ENCODE measurements around the gene WDR33.

WDR33 gene

GRCh38 chr2:127678531-127678930 is 132.4 kb downstream of the WDR33 start:
- no peak overlapping the region for H3K4me3 ChIP-seq (replicated peaks; ENCODE audit: low read depth, low read length)
- DNase-seq (ENCODE audit: low read depth) = no peak
- TF ChIP-seq CTCF (IDR thresholded peaks at IDR 0.05; ENCODE audit: low read length, missing control alignments) = no peak

DNA sequence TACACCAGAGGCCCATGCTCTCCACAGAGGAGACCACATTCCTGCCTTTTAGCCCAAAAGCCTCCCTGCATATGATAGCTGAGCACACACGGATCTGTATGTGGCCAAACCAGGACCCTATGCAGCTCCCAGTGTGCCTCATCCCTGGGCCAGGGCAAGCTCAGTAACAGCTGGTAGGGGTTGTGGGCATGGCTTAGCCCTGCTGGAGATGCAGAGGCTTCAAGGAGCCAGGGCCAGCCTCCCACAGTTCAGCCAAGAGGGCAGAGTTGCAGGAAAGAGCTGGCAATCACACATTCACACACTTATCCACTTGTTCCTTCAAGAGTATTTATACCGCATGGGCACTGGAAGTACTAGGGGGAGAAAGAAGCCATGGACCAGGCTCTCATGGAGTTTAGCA is 134.1 kb downstream of the WDR33 start:
- no peak overlapping the region for H3K4me3 ChIP-seq (replicated peaks; ENCODE audit: low read depth, low read length)
- no peak for TF ChIP-seq CTCF (IDR thresholded peaks at IDR 0.05; ENCODE audit: low read length, missing control alignments)
- no peak for DNase-seq (ENCODE audit: low read depth)

DNA sequence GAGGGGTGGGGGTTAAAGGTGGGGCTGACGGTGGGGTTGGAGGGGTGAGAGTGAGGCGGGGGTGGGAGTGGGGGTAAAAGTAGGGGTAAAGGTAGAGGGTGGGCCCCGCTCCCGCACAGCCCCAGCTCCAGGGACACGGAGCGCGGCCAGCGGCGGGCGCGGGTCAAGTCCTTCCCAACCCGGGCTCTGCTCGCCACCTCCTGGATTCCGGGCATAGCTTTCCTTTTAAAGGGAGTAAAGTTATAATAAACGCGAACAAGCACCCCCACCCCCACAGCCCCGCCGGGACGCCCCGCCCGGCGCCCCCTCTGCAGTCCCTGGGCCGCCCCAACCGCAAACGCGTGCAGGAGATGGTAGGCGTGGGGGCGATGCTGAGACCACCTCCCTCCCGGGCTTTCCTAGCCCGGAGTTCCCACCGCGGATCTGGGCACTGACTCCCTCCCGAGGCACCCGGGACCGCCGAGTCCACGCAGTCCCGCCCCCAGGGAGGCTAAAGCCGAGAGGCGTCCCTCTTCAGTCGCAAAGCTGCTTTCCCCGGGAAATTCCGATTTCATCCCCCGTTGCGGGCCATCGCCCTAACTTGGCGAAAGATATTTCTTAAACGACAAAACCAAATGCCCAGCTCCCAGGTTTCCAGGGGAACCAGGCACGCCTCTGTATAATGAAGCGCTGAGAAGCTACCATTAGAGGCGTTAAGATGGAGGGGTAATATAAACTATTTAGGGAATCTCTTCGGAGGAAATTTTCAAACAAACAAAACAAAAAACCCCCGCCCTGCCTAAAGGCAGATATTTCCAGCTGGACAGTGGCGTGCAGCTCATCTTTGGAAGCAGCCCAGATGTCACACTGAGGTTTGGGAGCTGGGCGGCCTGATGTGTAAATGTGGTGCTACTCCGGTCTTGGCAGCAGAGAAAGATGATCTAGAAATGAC is 135.4 kb downstream of the WDR33 start, which contains the start of gene LIMS2:
TSS of gene LIMS2 (minus strand) at position 200 of the 931 bp plus-strand sequence. CDS start 506 bp downstream, outside the sequence.
- peak; percentile 25 for DNase-seq (ENCODE audit: low read depth)
- TF ChIP-seq CTCF (IDR thresholded peaks at IDR 0.05; ENCODE audit: low read length, missing control alignments) = no peak
- peak within 1 kb of the TSS; percentile 48 for H3K4me3 ChIP-seq (replicated peaks; ENCODE audit: low read depth, low read length)

GRCh38 chr2:127674241-127675209 is 136.4 kb downstream of the WDR33 start:
- no peak for DNase-seq (ENCODE audit: low read depth)
- no peak for TF ChIP-seq CTCF (IDR thresholded peaks at IDR 0.05; ENCODE audit: low read length, missing control alignments)
- peak overlapping the region; percentile 22 for H3K4me3 ChIP-seq (replicated peaks; ENCODE audit: low read depth, low read length)

- TF ChIP-seq CTCF (IDR thresholded peaks at IDR 0.05; ENCODE audit: low read length, missing control alignments) = no peak
- no peak overlapping the region for H3K4me3 ChIP-seq (replicated peaks; ENCODE audit: low read depth, low read length)
- DNase-seq (ENCODE audit: low read depth) = no peak
Measured at GRCh38 chr2:127673291-127674069, 137.5 kb downstream of the WDR33 start.
